Measurements from ENCODE around the gene SLC9A7.
"Not testable (repeated sequence)": the region's sequence is repeated elsewhere in the genome, so short reads cannot be mapped to it uniquely, and the experiment has no call there.

The SLC9A7 gene

DNA sequence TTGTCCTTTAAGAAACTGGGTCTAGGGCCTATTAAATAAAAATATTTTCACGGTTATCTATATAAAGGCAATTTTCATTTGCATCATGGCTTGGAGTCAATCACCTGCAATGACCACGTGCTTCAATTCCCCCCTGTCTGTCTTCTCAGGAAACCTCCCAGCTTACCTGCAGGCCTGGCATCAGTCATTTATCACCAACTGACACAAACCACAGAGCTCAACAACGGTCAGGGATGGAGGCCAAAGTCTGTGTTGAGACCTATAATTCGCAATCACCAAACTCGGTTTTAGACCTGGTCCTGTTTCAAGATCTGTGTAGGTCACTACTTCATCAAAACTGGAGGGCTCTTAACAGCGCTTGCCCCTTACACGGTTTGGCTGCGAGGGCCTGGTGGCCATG is 1.9 kb downstream of the SLC9A7 start:
- no peak for DNase-seq (ENCODE audit: low read depth, low spot score)
- no peak overlapping the region for H3K4me3 ChIP-seq (ENCODE audit: low read length)

GRCh38 chrX:46755671-46756070 is 3.2 kb downstream of the SLC9A7 start:
- DNase-seq (ENCODE audit: low read depth, low spot score), result no peak
- H3K4me3 ChIP-seq (ENCODE audit: low read length), result no peak overlapping the region

DNA sequence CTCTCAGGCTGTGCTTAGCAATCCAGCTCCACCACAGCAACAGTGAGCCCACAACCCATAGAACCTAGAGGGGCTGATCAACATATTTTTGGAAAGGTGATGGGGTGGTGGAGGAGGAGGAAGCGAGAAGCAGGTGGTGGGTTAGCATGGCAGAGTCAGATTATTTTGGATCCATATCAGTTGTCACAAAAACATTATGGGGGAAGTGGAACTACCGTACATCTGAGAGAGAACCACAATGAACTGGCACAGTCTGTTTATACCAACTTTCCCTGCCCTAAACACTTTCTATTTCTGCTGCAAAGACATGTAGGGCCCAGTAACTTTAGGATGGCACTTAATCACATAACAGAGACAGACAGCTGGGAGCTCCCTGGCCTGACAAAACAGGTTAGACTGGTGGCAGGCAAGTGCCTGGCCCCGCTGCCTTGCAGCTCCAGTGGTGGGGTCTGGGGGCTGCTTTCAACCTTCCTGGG is 4.3 kb downstream of the SLC9A7 start:
- H3K4me3 ChIP-seq (ENCODE audit: low read length), result no peak overlapping the region
- no peak for DNase-seq (ENCODE audit: low read depth, low spot score)

DNA sequence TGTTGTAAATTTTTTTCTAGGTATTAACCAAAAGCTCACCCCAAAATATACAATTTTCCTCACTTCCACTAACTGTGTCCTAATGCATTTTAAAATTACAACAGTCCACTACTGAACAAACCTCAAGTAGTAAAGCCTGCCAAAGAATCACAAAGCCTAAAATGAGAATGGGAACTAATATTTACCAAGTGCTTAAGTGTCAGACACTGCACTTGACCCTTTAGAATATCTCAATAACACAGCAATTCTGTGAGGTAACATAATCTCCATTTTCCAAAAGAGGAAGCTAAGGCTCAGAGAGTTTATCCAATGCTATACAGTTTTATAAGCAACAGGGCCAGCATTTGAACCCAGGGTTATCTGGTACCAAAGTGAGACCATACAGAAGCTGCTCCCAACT is 4.9 kb downstream of the SLC9A7 start:
- H3K4me3 ChIP-seq (ENCODE audit: low read length), result no peak overlapping the region
- DNase-seq (ENCODE audit: low read depth, low spot score), result no peak

- no peak for DNase-seq (ENCODE audit: low read depth, low spot score)
- H3K4me3 ChIP-seq (ENCODE audit: low read length), result no peak overlapping the region
Observed at GRCh38 chrX:46750889-46751288, 8.0 kb downstream of the SLC9A7 start.

DNA sequence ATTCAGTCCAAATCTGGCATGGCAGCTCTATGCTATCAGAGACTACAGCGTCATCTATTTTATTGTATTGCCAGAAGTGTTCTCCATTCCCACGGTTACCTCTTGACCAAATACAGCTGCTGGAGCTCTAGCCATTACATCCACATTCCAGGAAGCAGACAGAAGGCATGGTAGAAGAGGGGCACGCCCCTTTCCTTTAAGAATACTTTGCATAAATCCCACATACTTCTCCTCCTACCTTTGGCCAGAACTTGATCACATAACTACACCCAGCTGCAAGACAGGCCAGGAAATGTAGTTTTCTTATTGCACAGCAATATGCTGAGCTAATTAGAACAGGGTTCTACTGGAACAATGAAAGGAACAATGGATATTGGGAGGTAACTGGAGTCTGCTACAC is 14.9 kb downstream of the SLC9A7 start:
- no peak overlapping the region for H3K4me3 ChIP-seq (ENCODE audit: low read length)

DNA sequence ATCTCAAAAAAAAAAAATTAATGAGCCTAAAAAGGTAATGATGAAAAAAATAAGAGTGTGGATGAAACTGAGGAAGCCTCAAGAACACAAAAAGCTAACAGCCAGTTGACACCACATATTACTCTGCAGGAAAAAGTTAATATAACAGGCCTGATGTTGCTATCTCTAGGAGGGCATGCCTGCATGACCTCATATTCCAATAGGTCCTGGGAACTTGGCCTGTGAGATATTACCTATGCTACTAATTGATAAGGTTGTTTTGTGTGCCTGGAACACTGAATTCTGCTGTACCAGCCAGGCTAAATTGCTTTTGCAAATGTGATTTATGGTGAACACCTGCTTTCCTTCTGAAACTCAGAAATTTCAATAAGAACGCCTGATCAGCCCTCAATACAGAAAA is 15.9 kb downstream of the SLC9A7 start:
- no peak for DNase-seq (ENCODE audit: low read depth, low spot score)
- H3K4me3 ChIP-seq (ENCODE audit: low read length), result no peak overlapping the region

More for the DNA sequence above, 14.9 kb downstream of the SLC9A7 start:
- no peak for DNase-seq (ENCODE audit: low read depth, low spot score)

DNA sequence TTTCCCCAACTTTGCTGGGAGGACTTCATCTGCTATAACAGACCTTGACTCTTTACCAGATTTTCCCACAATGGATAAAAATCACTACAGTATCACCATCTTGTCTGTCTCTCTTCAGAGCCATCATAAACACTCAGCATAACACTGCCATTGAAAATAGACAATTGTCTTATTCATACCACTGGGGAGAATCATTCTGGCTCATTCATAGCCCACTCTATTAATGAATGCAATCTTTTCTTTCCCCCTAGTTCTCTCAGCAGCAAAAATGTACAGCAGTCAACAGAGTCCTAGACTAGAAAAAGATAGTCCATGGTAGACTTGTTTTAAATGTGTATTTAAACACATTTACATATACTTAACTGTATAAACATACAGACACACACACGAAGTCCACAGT is 19.2 kb downstream of the SLC9A7 start:
- H3K4me3 ChIP-seq (ENCODE audit: low read length), result no peak overlapping the region
- DNase-seq (ENCODE audit: low read depth, low spot score), result no peak

- H3K4me3 ChIP-seq (ENCODE audit: low read length), result no peak overlapping the region
- DNase-seq (ENCODE audit: low read depth, low spot score), result no peak
Observed at GRCh38 chrX:46737462-46737861, 21.5 kb downstream of the SLC9A7 start.

DNA sequence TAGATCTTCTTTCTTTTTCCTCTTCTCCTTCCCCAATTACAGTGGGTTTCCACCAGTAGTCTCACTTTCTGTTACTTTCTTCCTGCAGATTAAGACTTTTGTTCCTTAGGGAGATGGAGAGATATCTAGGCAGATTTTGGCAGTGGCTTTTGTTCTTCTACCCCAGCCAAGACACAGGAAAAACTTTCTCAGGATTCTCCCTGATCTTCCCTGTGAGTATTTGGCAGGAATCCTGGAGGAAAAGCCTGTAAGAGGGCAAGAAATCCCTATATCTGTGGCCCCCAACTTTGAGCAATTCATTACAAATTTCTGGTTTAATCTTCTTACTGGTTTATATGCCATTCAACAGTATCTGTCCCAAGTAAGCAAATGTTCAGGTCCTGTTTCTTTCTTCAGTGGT is 21.9 kb downstream of the SLC9A7 start:
- DNase-seq (ENCODE audit: low read depth, low spot score), result no peak
- H3K4me3 ChIP-seq (ENCODE audit: low read length), result no peak overlapping the region

- no peak for DNase-seq (ENCODE audit: low read depth, low spot score)
- H3K4me3 ChIP-seq (ENCODE audit: low read length), result no peak overlapping the region
Observed at GRCh38 chrX:46735622-46736021, 23.3 kb downstream of the SLC9A7 start.

- DNase-seq (ENCODE audit: low read depth, low spot score), result no peak
- H3K4me3 ChIP-seq (ENCODE audit: low read length), result no peak overlapping the region
Observed at GRCh38 chrX:46733226-46733625, 25.7 kb downstream of the SLC9A7 start.

GRCh38 chrX:46730765-46731164 is 28.2 kb downstream of the SLC9A7 start:
- H3K4me3 ChIP-seq (ENCODE audit: low read length), result no peak overlapping the region
- no peak for DNase-seq (ENCODE audit: low read depth, low spot score)

GRCh38 chrX:46727441-46727840 is 31.5 kb downstream of the SLC9A7 start:
- no peak overlapping the region for H3K4me3 ChIP-seq (ENCODE audit: low read length)
- no peak for DNase-seq (ENCODE audit: low read depth, low spot score)

- H3K4me3 ChIP-seq (ENCODE audit: low read length); DNase-seq (ENCODE audit: low read depth, low spot score): not testable (repeated sequence)
Observed at GRCh38 chrX:46723569-46723927, 35.4 kb downstream of the SLC9A7 start.

GRCh38 chrX:46722742-46723568 is 36.0 kb downstream of the SLC9A7 start:
- DNase-seq (ENCODE audit: low read depth, low spot score), result no peak
- H3K4me3 ChIP-seq (ENCODE audit: low read length), result no peak overlapping the region

GRCh38 chrX:46716796-46717195 is 42.1 kb downstream of the SLC9A7 start:
- no peak for DNase-seq (ENCODE audit: low read depth, low spot score)
- no peak overlapping the region for H3K4me3 ChIP-seq (ENCODE audit: low read length)

DNA sequence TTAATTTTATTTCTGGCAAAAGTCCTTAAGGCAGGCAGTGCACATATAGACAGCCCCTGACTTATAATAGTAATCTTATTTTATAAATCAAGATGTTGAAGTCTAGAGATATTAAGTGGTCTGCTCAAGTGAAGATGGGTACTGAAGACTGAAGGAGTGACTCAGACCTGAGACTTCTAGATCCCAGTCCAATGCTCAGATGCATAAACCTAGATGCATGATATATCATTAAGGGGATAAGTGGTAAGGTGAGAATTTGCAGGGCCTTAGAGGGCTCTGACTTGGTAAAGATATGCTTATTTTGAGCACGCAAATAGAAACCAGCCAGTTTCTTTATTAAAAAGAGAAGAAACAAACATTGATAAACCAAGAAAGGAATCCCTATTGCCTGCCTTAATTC is 42.9 kb downstream of the SLC9A7 start:
- H3K4me3 ChIP-seq (ENCODE audit: low read length), result no peak overlapping the region
- DNase-seq (ENCODE audit: low read depth, low spot score), result no peak

DNA sequence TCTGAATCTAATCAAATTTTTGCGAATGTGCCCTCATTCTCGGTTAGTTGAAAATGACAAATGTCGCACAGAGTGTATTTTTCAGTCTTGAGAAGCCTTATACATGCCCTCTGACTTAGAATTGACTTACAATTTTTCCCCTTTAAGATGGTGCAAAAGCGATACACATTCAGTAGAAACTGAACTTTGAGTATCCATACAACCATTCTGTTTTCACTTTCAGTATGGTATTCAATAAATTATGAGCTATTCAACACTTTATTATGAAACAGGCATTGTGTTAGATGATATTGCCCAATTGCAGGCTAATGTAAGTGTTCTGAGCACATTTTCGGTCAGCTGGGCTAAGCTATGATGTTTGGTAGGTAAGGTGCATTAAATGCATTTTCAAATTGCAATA is 43.4 kb downstream of the SLC9A7 start:
- DNase-seq (ENCODE audit: low read depth, low spot score), result no peak
- no peak overlapping the region for H3K4me3 ChIP-seq (ENCODE audit: low read length)

DNA sequence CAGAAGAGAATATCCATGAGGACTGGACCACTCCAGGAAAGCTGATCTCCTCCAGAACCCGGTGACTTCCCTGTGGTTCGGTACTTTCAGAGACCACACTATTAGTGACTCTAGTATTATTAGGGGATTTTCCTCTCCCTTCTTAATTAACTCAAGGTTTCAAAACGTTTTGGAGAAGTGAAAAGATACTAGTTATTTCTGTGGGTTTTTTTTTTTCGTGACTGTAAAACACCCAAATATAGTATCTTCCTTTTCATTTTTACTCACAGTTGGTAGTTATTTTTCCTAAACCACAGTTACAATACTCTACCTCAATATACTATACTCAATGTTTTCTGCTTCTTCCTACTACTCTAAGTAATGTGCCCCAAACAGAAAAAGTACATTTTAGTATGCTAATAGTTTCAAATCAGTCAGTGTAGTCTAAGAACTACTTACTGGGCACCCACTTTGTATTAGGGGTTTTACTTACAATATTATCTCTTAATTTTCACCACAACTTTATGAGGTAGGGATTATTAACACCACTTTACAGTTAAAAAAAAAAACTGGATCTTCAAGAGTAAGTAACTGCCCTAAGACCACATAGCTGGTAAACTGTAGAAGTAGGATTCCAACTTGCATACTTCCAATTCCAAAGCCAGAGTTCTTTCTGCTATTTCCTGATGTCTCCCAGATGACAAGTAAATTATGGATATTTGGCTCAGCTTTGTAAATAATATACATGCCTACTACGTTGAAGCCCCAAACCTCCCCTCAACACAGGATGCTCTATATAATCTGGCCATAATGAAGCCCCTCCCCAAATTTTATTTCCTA is 45.0 kb downstream of the SLC9A7 start:
- H3K4me3 ChIP-seq (ENCODE audit: low read length), result no peak overlapping the region
- no peak for DNase-seq (ENCODE audit: low read depth, low spot score)

Data from Jurkat, Clone E6-1 (cell line).